GM21390 (cell line): ENCODE results near the gene DLG5.

Experiments
- ATAC-seq: cut with Tn5 transposase; IDR thresholded peaks from one replicate; pipeline ENCODE4 v1.9.1; 2021; ENCODE audit not compliant: unreplicated experiment

DLG5 gene

DNA sequence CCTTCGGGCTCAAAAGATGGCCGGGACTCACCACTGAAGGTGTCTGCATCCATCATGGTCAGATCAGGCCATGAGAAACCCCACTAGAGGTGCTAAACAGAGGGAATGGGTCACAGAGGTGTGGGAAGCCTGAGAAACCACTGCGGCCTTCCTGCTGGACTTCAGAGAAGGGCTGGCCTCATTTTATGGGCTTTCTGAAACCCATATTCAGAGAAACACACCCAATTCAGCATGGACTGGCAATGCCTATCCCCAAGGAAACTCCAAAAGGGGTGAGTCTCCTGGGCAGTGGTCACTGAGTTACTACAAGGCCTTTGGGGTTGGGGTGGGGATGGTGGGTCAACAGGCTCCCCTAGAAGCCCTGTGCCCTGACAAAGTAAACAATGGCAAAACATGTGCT is 58.0 kb downstream of the DLG5 start:
- ATAC-seq = no peak

DNA sequence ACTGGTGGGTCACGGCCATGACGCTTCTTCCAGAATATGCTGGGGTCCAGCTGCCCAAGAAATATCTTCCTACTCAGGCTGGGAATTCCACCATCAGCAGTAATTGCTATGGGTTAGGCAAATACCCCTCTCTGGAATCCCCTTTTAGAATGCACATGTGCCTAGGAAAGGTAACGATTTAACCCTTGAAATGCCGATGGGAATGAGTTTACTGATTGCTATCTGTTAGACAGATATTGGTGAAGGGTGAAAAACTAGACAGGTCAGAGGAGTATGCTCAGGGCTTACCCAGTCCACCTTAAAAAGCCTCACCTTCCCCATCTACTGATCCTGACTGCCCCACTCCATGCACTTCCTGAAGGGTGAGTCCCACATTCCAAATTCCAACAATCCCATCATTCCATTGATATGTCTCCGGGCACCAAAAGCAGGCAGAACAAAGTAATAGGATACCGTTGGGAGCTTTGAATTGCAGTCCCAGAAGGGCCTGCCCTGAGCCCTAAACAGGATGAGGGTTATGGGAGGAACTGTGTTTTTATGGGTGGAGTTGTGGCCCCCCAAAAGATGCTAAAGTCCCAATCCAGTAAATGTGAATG is 59.3 kb downstream of the DLG5 start:
- ATAC-seq = no peak

DNA sequence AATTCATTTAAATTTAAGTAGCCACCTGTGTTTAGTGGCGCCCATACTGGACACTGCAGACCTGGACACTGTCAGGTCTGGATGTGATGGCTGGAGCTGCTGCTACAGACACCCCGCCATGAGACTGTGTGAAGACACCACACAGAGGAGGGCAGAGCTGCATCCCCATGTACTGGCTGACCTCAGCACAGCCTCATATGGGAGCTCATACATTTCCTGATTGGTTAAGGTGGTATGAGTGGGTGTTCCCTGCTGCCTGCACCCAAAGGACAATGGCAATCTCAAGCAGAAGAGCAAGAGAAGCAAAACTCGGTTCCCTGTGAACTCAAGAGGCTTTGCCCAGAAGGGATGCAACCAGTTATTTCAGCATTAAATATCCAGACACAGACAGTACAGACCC is 60.0 kb downstream of the DLG5 start:
- no peak for ATAC-seq

DNA sequence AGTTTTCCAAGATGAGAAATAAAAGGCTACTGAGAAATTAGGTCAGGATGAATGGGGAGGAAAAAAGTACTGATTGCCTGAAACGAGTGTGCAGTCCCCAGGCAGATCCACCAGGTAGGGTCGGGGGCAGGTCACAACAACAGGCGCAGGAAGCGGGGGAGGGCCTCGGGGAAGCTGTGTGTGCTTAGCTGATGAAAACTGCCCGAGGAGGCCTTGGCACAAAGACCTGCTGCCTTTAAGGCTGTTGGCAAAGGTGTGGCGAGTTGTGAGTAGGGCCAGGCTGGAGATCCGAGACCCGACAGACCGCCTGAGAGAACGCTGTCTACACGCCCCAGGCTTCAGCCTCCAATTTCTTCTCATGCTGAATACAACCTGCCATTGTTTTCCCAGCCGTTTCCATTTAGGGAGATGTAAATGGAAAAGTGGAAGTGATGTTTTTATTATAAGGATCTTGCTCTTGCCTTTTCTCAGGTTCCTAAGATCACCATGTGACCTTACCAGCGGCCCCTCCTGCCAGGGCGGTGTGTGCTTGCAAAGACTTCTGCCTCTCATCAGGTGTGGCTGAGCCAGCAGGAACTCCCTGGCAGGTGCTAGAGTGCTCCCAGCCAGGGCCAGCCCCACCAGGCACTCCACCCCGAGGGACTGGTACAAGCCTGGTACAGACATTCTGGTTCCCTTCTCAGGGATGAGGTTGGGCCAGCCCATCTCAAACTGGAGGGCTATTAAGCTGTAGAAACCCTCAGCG is 60.8 kb downstream of the DLG5 start:
- ATAC-seq = no peak

DNA sequence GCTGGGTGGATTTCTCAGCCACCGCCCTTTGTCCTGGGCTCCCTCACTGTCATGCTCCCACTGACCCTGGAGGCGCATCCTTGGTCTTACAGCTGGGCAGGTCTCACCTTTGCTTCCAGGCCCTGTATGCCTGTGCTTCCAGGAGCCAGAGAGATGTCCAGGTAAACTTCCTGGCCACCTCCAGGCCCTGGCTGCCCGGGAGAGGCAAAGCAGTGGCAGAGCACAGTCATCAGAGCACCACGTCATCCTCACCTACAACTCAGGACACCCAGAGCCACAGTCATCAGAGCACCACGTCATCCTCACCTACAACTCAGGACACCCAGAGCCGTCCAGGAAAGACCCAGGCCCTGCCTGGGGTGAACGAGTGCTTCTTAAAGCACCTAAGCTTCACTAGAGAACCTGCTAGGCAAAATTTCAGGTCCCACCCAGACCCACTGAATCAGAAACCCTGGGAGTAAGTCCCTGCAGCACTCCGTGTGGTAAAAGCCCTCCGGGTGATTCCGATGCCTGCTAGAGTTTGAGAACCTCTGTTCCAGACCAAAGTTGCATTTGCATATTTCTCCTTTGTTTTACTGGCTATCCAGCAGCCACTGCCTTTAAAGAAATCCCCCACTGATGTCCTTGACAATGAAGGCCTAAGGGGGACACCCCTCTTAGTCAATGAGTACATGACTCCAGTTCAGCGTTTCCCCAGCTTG is 62.3 kb downstream of the DLG5 start:
- no peak for ATAC-seq

DNA sequence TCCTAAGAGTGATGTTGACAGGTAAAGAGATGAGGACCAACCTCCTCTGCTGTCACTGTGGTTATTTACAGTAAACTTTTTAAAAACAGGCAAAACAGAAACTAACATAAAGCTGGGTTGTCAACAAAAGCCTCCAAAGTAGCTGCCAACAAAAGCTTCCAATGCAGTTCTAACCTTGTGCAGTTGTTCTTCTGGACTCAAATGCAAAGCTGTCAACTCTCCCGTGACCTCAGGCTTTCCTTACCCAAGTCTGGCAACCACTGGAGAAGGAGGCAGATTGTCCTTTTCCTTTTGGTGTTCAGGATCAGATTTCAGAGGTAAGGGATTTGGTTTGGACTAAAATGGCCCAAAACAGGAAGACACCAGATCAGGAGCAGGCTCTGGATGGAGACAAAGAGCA is 63.1 kb downstream of the DLG5 start:
- no peak for ATAC-seq

DNA sequence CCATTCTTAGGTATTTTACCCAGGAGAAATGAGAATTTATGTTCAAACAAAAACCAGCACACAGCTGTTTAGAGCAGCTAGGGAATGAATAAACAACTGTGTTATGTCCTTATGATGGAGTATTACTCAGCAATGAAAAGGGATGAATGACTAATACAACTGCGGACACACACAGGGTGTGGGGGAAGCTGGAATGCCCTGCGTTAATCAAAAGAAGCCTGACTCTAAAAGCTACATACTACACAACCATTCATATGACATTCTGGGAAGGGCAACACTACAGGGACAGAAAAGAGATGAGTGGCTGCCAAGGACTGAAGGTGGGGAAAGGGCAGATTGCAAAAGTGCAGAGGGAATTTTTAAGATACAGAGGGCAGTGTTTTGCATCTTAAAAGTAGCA is 64.0 kb downstream of the DLG5 start:
- no peak for ATAC-seq

DNA sequence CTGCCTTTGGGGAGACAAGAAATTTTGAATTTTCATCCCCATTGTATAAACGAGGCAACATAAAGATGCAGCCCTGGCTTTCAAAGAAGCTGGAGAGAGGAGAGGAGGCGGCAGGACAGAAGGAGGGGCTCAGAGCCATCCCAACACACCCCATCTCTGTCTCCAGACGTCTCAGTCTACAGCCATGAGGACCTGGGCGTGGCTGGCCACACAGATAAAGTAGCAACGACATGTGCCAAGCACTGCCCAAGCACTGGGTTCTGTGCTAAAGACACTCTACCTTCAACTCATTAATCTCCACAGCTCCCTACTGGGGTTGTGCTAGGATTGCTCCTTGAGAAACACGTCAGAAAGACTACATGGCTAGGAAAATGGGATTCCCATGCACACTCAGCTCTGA is 65.2 kb downstream of the DLG5 start:
- no peak for ATAC-seq

DNA sequence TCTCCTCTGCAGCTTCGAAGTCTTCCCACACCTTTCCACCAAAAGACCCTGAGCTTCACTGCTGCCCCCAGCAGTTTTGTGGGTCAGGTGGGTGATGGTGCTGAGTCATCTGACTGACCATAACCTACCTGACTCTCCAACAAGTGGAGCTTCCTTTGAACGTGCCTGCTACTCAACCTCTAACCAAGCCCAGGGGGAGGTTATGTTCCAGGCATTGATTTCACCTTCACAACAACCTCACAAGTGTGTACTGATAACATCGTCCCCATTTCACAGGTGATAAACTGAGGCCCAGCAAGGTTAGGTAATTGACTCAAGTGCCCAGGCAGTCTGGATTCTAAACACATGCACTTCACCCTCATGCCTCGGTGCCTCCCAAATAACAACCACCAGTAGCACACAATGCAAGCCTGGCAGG is 66.7 kb downstream of the DLG5 start:
- no peak for ATAC-seq

DNA sequence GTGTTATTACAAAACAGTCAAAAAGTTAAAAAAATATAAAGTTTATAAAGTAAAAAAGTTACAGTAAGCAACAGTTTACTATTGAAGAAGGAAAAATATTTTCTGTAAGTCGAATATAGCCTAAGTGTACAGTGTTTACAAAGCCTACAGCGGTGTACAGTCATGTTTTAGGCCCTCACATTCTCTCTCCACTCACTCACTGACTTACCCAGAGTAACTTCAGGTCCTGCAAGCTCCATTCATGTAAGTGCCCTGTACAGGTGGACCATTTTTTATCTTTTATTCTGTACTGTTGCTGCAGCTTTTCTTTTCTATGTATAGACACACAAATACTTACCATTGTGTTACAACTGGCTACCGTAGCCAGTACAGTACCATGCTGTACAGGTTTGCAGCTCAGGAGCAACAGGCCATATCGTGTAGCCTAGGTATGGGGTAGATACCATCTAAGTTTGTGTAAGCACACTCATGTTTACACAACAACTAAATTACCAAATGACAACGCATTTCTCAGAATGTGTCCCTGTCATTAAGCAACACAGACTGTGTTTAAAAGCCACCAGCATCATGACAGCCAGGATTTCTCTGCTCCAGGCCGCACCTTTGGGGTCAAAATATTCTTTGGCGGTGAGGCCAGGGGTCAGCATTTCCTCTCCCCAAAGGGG is 67.2 kb downstream of the DLG5 start:
- no peak for ATAC-seq

DNA sequence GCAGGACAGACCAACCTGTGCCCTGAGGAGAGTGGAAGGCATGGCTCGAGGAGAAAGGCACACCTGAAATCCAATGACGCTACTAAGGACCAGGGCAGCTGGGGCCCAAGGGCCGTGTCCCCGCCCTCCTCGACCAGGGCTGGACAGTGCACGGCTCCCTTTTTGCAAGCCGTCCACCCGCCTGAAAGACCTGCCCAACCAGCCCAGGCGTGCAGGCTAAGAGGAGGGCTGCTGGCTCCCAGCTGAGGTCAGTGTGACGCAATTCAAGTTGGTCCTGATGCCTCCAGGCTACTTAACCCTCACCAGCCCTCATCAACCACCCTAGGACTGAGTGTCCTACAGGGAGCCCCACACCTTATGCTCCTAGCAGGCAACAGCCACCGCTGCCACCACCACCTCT is 69.3 kb downstream of the DLG5 start:
- ATAC-seq = no peak

DNA sequence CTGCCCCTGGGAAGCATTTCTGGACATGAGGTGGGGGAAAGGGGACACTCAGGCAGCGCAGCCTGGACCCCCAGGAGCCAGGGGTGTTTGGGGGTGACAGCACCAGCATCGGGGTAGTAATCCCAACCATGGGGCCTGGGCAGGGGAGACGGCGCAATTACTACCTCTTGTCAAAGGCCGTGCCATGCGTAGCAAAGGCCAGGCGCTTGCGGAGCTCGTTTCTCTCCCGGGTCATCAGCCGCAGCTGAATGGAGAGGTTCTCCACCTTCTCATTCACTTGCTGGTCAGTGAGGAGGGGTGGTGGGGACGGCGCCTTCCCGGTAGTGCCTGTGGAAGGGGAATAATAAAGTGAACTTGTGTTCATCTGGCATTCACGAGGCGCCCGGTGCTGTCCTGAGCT is 70.0 kb downstream of the DLG5 start:
- no peak for ATAC-seq

DNA sequence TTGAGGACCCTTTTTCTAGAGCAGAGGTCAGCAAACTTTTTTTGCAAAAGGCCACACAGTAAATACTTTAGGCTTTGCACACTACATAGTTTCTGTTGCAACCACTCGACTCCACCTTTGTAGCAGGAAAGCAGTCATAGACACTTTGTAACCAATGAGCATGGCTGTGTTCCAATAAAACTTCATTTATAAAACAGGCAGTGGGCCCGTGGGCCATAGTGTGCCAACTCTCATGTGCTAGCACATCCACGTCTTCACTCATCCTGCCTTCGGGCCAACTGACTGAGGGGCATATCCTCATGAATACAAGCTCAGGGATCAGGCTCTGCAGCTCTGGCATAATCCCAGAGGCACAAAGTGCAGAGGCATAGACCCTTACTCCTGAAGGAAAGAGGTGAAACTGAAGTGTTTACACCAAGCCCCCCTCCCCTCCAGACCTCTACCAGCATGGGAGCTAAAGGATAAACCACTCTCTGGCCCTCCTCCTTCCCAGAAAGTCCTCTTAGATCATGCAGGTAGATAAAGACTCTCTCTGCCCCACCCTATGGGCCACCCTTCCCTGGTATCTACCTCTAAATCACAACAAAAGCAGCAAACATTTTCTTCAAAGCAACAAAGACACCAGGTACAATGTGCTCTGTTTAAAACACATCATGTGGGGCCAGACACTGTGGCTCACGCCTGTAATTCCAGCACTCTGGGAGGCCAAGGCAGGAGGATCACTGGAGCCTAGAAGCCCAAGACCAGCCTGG is 71.0 kb downstream of the DLG5 start:
- ATAC-seq = no peak

DNA sequence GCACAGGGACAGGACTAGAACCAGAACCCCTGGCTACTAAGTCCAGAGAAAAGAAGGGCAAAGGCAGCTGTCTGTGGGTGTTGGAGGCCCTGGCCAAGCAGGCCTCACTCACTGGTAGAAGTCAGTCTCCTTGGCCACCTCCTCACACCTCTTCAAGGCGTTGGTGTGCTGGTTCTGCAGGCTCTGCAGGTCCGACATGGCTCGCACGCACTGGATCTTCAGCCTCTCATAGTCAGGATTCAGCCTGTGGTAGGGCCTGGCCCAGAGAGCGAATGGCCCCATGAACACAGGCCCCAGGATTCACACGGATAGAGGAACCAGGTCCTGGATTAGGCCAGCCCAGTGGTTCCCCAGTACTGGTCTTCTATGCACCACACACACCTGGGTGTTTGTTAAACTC is 72.4 kb downstream of the DLG5 start:
- ATAC-seq = no peak

DNA sequence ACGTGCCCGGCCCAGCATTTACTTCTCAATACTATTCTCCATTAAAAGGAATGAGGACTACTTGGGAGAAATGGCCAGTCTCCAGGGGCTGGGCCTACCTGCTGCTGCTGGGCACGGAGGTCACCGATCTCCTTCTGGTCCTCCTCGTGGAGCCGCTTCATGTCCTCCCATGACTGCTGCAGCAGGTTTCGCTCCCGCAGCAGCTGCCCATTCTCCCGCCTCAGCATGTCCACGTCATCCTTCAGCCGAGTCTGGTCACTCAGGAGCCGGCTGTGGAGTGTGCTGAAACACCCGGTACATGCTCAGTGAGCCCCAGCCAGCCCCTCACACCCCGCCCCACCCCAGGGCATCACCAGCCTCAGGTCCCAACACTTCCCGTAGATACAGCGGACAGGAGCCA is 73.3 kb downstream of the DLG5 start:
- no peak for ATAC-seq

DNA sequence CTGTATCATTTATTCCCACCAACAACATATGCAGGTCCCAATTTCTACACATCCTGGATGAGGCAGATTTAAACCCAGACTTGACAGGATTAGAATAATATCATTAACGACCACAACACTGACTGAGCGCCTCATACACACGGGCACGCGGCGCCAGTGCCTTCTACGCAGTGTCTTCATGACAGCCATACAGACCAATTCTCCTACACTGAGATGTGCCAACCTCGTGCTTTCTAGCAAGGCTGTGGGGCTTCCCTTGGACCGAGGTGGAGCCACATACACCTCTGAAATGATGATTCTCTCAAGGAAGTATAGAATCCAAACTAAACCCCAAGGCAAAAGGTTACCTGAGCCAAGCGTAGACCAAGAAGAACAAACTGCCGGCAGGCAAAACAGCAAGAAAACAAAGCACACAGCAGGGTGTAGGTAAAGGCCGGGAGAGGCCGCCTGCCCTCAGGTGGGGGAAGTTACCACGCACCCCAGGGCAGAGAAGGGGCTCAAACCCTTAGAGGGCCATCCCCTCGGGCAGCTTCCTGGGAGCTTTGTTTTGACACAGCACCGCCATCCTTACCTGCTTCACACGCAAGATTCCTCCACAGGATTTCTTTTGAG is 75.8 kb downstream of the DLG5 start:
- ATAC-seq = no peak

DNA sequence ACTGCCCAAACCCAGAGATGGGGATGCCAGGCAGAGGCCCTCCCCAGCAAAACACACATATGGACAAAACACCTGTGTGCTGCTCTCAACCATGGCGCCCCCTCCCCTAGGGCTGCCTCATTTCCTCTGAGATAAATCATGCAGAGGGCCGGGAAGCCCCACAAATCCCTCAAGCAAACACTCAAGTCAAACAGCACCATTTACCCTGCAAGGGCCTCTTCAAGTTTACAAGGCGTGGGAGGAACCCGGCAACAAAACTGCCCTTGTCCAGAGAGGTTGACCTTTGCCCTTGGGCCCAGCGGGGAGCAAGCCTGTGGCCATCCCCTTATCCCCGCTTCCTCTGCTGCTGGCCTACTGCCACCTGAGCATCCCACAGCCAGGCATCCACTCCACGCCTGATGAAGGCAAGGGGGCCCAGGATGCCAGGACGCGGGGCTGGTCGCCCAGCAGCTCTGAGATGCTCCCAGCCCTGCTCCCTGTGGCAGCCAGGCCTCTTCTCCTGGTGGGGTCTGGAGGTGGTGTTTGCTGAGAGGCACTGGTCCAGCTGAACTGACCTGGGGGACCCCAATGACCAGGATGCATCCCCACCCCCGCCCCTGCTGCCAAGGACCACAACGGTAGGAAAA is 77.4 kb downstream of the DLG5 start:
- no peak for ATAC-seq

DNA sequence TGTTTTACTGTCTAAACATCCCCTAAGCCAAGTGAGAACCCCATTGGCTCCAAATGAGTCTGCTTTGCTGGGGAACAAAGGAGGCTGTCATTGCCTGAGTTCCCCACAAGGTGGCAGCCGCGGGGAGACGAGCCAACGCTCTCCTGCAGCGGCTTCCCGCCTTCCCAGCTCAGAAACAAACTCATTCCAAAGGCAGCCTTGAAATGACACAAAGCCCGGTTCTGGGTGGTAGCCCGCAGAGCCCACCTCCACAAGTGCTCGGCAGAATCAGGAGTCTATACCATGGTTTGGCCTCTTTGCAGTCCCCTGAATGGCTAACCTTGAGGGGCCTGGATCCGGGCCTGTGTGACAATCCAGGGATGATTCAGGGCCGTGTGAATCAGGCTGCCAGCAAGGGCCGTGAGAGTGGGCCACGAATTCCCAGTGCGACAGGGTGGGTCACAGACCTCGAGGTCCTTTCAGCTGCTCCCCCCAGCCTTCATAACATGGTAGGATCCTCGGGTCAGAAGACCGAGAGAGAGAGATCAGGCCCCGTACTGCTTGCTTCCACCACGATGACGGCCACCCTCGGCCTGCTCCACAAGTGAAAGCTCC is 79.7 kb downstream of the DLG5 start:
- ATAC-seq = peak; percentile 78

DNA sequence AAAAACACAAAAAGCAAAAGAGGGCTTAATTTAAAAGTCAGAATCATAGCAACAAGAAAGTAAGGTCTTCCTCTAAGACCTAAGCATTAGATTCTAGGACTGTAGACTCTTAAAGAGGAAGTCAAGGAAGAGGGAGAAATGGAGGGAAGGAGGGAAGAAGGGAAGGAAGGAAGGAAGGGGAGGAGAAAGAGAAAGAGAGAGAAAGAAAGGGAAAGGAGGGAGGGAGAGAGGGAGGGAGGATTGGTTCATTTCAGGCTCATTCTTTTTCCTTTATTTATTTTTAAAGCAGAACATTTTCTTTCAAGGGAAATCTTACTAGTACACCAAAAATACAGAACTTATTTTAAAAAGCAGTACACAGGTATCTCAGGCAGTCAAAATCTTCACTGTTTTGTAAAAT is 81.1 kb downstream of the DLG5 start:
- ATAC-seq = no peak
